ENCODE data around the gene SORCS2.

SORCS2 gene

GRCh38 chr4:7741946-7742806 is 549.8 kb downstream of the SORCS2 start:
- TF ChIP-seq CTCF (conservative IDR thresholded peaks at IDR 0.05; ENCODE audit: low read depth, low read length), result no peak

GRCh38 chr4:7742807-7743280 is 550.5 kb downstream of the SORCS2 start:
- no peak overlapping the region for H3K4me3 ChIP-seq (ENCODE audit: low read depth, low read length)
- no peak for DNase-seq (ENCODE audit: low read depth)
- TF ChIP-seq CTCF (conservative IDR thresholded peaks at IDR 0.05; ENCODE audit: low read depth, low read length), result no peak

More at GRCh38 chr4:7741946-7742806, 549.8 kb downstream of the SORCS2 start:
- DNase-seq (ENCODE audit: low read depth), result no peak
- no peak overlapping the region for H3K4me3 ChIP-seq (ENCODE audit: low read depth, low read length)

- no peak overlapping the region for H3K4me3 ChIP-seq (ENCODE audit: low read depth, low read length)
- no peak for DNase-seq (ENCODE audit: low read depth)
- no peak for TF ChIP-seq CTCF (conservative IDR thresholded peaks at IDR 0.05; ENCODE audit: low read depth, low read length)
These were observed 551.9 kb downstream of the SORCS2 start for GRCh38 chr4:7744142-7744804.

GRCh38 chr4:7745301-7745885 is 553.1 kb downstream of the SORCS2 start:
- H3K4me3 ChIP-seq (ENCODE audit: low read depth, low read length), result no peak overlapping the region
- DNase-seq (ENCODE audit: low read depth), result no peak
- no peak for TF ChIP-seq CTCF (conservative IDR thresholded peaks at IDR 0.05; ENCODE audit: low read depth, low read length)

GRCh38 chr4:7746351-7747061 is 554.2 kb downstream of the SORCS2 start:
- DNase-seq (ENCODE audit: low read depth), result no peak
- no peak overlapping the region for H3K4me3 ChIP-seq (ENCODE audit: low read depth, low read length)
- TF ChIP-seq CTCF (conservative IDR thresholded peaks at IDR 0.05; ENCODE audit: low read depth, low read length), result no peak

GRCh38 chr4:7747062-7747385 is 554.7 kb downstream of the SORCS2 start:
- H3K4me3 ChIP-seq (ENCODE audit: low read depth, low read length), result no peak overlapping the region
- no peak for DNase-seq (ENCODE audit: low read depth)
- no peak for TF ChIP-seq CTCF (conservative IDR thresholded peaks at IDR 0.05; ENCODE audit: low read depth, low read length)

Data from choroid plexus epithelial cell (primary cell).